SJSA1 (cell line): ENCODE data around the gene LIPG. TPM values are rescaled to one million over a fixed set of nuclear protein-coding genes. Genes with fewer than 3 reads are reported as not detected.

ENCODE experiments used
- total RNA-seq: library from RNA; depleted of rRNA; stranded (reverse); fragments of >200 nt; shearing (Covaris generic); gene quantifications from 2 replicates; pipeline ENCODE4 v1.2.3, GENCODE V29; 2014; rRNA removed

The LIPG gene
- total RNA-seq, 1 experiment from 2014 or later: 2.2 TPM

Other genes starting within 250 kb of the LIPG start
- 30.5 and 60.2 TPM in 2 replicates for gene DYM, start 101.4 kb upstream of the LIPG start, total RNA-seq
- 49.3 and 58.4 TPM in 2 replicates for gene C18orf32, start 74.8 kb upstream of the LIPG start, total RNA-seq
- 1,692 and 3,138 TPM in 2 replicates for gene RPL17, start 69.6 kb upstream of the LIPG start, total RNA-seq